Measurements from ENCODE around the gene FTO. TPM values are rescaled to one million over a fixed set of nuclear protein-coding genes. Genes with fewer than 3 reads are reported as not detected.

The FTO gene
- total and polyA plus RNA-seq, 12 donors = 17.8 to 310 (median 156) TPM

DNA sequence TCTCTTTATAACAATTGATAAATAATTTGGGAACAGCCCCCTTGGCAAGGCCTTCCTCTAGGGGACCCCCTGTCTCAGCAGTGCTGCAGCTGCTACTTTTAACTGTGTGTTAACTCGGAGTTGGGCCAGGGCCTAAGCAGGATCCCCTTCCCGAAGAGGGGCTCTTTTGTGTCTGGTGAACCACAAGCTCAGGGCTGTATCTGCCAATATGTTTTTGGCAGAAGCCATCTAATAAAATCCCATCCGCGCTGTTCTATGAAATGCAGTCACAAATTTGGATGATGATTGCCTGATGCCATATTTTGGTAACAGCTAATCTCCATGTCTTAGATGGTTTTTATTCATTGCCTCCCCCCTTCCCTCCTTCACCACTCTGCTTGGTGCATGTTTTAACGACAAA lies 267.7 kb downstream of the FTO start:
- Histone ChIP-seq H3K9me3 (replicated peaks in 1 of 3) (no peaks in the 10 kb centered on the region), H3K27me3 (no peaks in the 10 kb centered on the region), H3K4me3 (no peak overlapping the region), H3K36me3 (replicated peaks in 1 of 2) (no peaks in the 10 kb centered on the region), H3K27ac (no peak overlapping the region), H3K4me1 (replicated peaks in 1 of 2) (no peaks in the 10 kb centered on the region)
- 92 to 96% (median 94%) methylated on average over 5 of the region's 5 CpGs for WGBS, 4 donors
- no peak for TF ChIP-seq POLR2A (IDR thresholded peaks at IDR 0.05)
- TF ChIP-seq, protein P1, sequence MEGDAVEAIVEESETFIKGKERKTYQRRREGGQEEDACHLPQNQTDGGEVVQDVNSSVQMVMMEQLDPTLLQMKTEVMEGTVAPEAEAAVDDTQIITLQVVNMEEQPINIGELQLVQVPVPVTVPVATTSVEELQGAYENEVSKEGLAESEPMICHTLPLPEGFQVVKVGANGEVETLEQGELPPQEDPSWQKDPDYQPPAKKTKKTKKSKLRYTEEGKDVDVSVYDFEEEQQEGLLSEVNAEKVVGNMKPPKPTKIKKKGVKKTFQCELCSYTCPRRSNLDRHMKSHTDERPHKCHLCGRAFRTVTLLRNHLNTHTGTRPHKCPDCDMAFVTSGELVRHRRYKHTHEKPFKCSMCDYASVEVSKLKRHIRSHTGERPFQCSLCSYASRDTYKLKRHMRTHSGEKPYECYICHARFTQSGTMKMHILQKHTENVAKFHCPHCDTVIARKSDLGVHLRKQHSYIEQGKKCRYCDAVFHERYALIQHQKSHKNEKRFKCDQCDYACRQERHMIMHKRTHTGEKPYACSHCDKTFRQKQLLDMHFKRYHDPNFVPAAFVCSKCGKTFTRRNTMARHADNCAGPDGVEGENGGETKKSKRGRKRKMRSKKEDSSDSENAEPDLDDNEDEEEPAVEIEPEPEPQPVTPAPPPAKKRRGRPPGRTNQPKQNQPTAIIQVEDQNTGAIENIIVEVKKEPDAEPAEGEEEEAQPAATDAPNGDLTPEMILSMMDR (IDR thresholded peaks at IDR 0.05) = no peak
- DNase-seq = no peak
- intact Hi-C loops (cut with DNase I) = no loop called here

DNA sequence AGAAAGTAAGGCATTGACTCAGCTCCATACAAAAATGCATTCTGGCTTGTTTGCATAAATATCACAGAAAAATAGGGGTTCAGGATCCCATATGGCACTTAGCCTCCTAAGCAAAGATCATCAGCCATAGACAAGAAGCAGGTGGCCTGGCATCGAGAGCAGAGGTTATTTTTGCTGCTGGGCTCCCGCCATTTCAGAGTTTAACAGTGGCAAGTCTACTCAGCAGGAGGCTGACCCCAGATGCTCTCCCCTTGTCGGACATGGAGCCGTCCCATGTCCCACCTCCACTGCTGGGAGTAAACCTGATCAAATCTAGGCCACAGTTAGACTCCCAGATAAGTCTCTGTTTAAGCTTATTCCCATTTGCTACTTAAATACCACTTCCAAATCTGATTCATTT lies 269.1 kb downstream of the FTO start:
- WGBS, 4 donors = 96 to 98% (median 97%) methylated on average over 4 of the region's 4 CpGs
- no peak for DNase-seq
- intact Hi-C loops (cut with DNase I) = no loop called here

DNA sequence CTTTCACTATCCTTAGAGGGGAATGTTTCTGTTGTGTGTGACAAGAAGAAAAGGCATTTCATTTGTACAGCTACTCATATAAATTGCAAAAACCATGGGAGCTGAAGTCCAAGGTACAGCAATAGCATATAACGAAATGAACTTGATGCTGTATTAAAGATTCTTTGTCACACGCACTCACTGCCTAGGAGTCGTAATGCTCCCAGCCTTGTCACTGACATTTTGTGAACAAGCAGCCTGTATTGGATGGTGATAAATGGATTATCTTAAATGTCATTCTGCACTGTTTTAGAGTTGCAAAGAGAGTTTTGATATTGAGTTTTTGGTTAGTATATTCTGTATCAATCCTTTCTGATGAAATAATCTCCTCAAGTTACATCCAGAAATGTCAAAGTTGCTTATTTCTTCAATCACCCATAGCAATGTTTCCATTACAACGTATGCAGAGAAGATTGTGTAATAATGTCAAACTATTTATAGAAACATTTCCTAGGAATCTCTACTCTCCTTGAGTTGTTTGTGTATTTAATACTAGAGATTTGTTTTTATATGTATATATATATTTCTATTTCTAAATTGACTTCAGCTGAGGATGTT lies 270.6 kb downstream of the FTO start:
- whole genome bisulfite sequencing, 4 donors = 68 to 81% (median 73%) methylated on average over 4 of the region's 4 CpGs
- no peak for TF ChIP-seq POLR2A (IDR thresholded peaks at IDR 0.05)
- TF ChIP-seq, protein P1 (IDR thresholded peaks at IDR 0.05) = no peak
- intact Hi-C loops (cut with DNase I) = no loop called here
- Histone ChIP-seq H3K4me1 (replicated peaks in 1 of 2) (no peaks in the 10 kb centered on the region), H3K27me3 (no peaks in the 10 kb centered on the region), H3K36me3 (replicated peaks in 1 of 2) (no peaks in the 10 kb centered on the region), H3K9me3 (replicated peaks in 1 of 3) (no peaks in the 10 kb centered on the region), H3K27ac (no peak overlapping the region), H3K4me3 (no peak overlapping the region)
- DNase-seq = no peak

More for the DNA sequence above, 269.1 kb downstream of the FTO start:
- Histone ChIP-seq H3K4me1 (replicated peaks in 1 of 2) (no peaks in the 10 kb centered on the region), H3K27me3 (no peaks in the 10 kb centered on the region), H3K36me3 (replicated peaks in 1 of 2) (no peaks in the 10 kb centered on the region), H3K9me3 (replicated peaks in 1 of 3) (no peaks in the 10 kb centered on the region), H3K27ac (no peak overlapping the region), H3K4me3 (no peak overlapping the region)
- no peak for TF ChIP-seq POLR2A (IDR thresholded peaks at IDR 0.05)
- TF ChIP-seq, protein P1 (IDR thresholded peaks at IDR 0.05) = no peak

DNA sequence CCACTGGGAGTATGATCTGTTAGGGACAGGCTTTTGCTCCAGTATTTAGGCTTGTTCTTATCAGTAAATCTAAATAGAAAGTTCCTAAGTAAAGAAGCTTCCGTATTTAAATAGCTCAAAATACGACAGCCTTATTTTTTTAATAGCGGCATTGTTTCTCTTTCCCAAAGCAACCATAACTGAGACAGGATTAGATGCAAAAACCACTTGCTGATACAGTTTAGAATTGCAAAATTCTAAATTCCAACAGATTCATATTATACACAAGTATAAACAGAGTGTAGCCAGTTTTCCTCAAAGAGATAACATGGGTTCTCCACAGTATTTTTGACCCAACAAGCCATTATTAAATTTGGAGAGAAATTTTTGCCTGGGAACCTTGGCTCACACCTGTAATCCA lies 276.7 kb downstream of the FTO start:
- Histone ChIP-seq H3K27me3 (no peaks in the 10 kb centered on the region), H3K4me1 (replicated peaks in 1 of 2) (no peaks in the 10 kb centered on the region), H3K36me3 (replicated peaks in 1 of 2) (no peaks in the 10 kb centered on the region), H3K27ac (no peak overlapping the region), H3K4me3 (no peak overlapping the region), H3K9me3 (replicated peaks in 1 of 3) (no peaks in the 10 kb centered on the region)
- intact Hi-C loops (cut with DNase I) = no loop called here
- TF ChIP-seq POLR2A (IDR thresholded peaks at IDR 0.05) = no peak
- TF ChIP-seq, protein P1 (IDR thresholded peaks at IDR 0.05) = no peak
- WGBS, 4 donors = 91 to 99% (median 97%) methylated on average over 3 of the region's 3 CpGs
- no peak for DNase-seq

All from adrenal gland (tissue), 12 donors.